Hematopoietic multipotent progenitor cell treated with erythropoietin and hydrocortisone succinate and interleukin-3 and kit ligand, for 15 days (in vitro differentiated cells): ENCODE data around the gene CCDC50.

ENCODE experiments used
- DNase-seq: peaks from one replicate; pipeline ENCODE4 v3.0.0-alpha.2; 2015; ENCODE audit warnings: low spot score

CCDC50 gene

GRCh38 chr3:191328962-191329653 lies at the start of gene CCDC50:
TSS of gene CCDC50 (plus strand) at chr3:191329394. CDS start at chr3:191329675, 281 bp downstream.
- DNase-seq: no peak

- DNase-seq: no peak
These were observed 49.1 kb upstream of the CCDC50 start for GRCh38 chr3:191280111-191280510.

GRCh38 chr3:191280882-191281281 lies 48.3 kb upstream of the CCDC50 start:
- DNase-seq: no peak

GRCh38 chr3:191282251-191283185 lies 46.7 kb upstream of the CCDC50 start:
- DNase-seq: no peak

GRCh38 chr3:191283400-191283799 lies 45.8 kb upstream of the CCDC50 start:
- DNase-seq: no peak

- DNase-seq: no peak
These were observed 38.7 kb upstream of the CCDC50 start for GRCh38 chr3:191290311-191291025.

- no peak for DNase-seq
These were observed 36.8 kb upstream of the CCDC50 start for GRCh38 chr3:191292243-191293015.

GRCh38 chr3:191294291-191294690 lies 34.9 kb upstream of the CCDC50 start:
- DNase-seq: no peak

GRCh38 chr3:191296041-191296541 lies 33.1 kb upstream of the CCDC50 start:
- no peak for DNase-seq

- DNase-seq: no peak
These were observed 30.3 kb upstream of the CCDC50 start for GRCh38 chr3:191298846-191299245.

- no peak for DNase-seq
These were observed 28.8 kb upstream of the CCDC50 start for GRCh38 chr3:191300422-191300821.

- no peak for DNase-seq
These were observed 28.2 kb upstream of the CCDC50 start for GRCh38 chr3:191301017-191301416.

GRCh38 chr3:191301782-191302411 lies 27.3 kb upstream of the CCDC50 start:
- DNase-seq: no peak

GRCh38 chr3:191302451-191302850 lies 26.7 kb upstream of the CCDC50 start:
- no peak for DNase-seq

- no peak for DNase-seq
These were observed 25.6 kb upstream of the CCDC50 start for GRCh38 chr3:191303596-191303995.

GRCh38 chr3:191306428-191306827 lies 22.8 kb upstream of the CCDC50 start:
- DNase-seq: no peak

- DNase-seq: no peak
These were observed 21.9 kb upstream of the CCDC50 start for GRCh38 chr3:191307341-191307740.

- DNase-seq: no peak
These were observed 15.9 kb upstream of the CCDC50 start for GRCh38 chr3:191313296-191313695.

- DNase-seq: no peak
These were observed 15.0 kb upstream of the CCDC50 start for GRCh38 chr3:191314109-191314728.

- DNase-seq: no peak
These were observed 12.2 kb upstream of the CCDC50 start for GRCh38 chr3:191316876-191317603.
